Stimulated activated CD4-positive, alpha-beta T cell treated with anti-CD3 and anti-CD28 coated beads, TNF-alpha, amount 100 ng/mL, for 24 hours (primary cell): ENCODE results near the gene MKNK1.

ENCODE experiments used
- DNase-seq, 3 experiments: peaks; one replicate each; pipeline ENCODE4 v3.0.0-alpha.2; 2020; ENCODE audit warnings: low read depth in 3 of 3

The MKNK1 gene

GRCh38 chr1:46618754-46619415 is 14.8 kb upstream of the MKNK1 start:
- DNase-seq: no peak

- DNase-seq: no peak
Observed at GRCh38 chr1:46617833-46618232, 13.8 kb upstream of the MKNK1 start.

- no peak for DNase-seq
Observed at GRCh38 chr1:46617108-46617800, 13.2 kb upstream of the MKNK1 start.

GRCh38 chr1:46616277-46617107 is 12.4 kb upstream of the MKNK1 start, which contains the start of gene MOB3C:
MOB3C (minus strand) TSS chr1:46616811; CDS start chr1:46613321, 3,490 bp downstream.
- DNase-seq: peak; percentile 33 to 71 (median 36)

GRCh38 chr1:46615735-46616134 is 11.7 kb upstream of the MKNK1 start:
- DNase-seq: no peak

- DNase-seq: no peak
Observed at GRCh38 chr1:46615088-46615487, 11.0 kb upstream of the MKNK1 start.

- no peak for DNase-seq
Observed at GRCh38 chr1:46614604-46614984, 10.5 kb upstream of the MKNK1 start.

- DNase-seq: no peak
Observed at GRCh38 chr1:46613661-46614603, 9.9 kb upstream of the MKNK1 start.

- DNase-seq: no peak
Observed at GRCh38 chr1:46612937-46613660, 9.0 kb upstream of the MKNK1 start.

- no peak for DNase-seq
Observed at GRCh38 chr1:46611691-46612221, 7.7 kb upstream of the MKNK1 start.

GRCh38 chr1:46607345-46608130 is 3.5 kb upstream of the MKNK1 start:
- DNase-seq: no peak

- no peak for DNase-seq
Observed at GRCh38 chr1:46606255-46606965, 2.3 kb upstream of the MKNK1 start.

- DNase-seq: no peak
Observed at GRCh38 chr1:46605232-46605631, 1.2 kb upstream of the MKNK1 start.

- DNase-seq: no peak
Observed at GRCh38 chr1:46603481-46603857, 599 bp downstream of the MKNK1 start.

GRCh38 chr1:46601257-46602007 is 2.6 kb downstream of the MKNK1 start:
- no peak for DNase-seq

- no peak for DNase-seq
Observed at GRCh38 chr1:46599059-46599970, 4.8 kb downstream of the MKNK1 start.

- no peak for DNase-seq
Observed at GRCh38 chr1:46596846-46597245, 7.2 kb downstream of the MKNK1 start.
